ENCODE results near the gene GNA15. TPM values are rescaled to one million over a fixed set of nuclear protein-coding genes. Genes with fewer than 3 reads are reported as not detected.

GNA15 gene
- total RNA-seq, 1 experiment from 2014 or later = 0.22 TPM

GRCh38 chr19:3148503-3148902, 12.7 kb downstream of the GNA15 start:
- H3K36me3 Mint-ChIP-seq = no peaks in the 10 kb centered on the region
- H3K9me3 Mint-ChIP-seq = no peaks in the 10 kb centered on the region
- ATAC-seq (no peak), DNase-seq (ENCODE audit: low spot score) (no peak)
- peaks cover 3% of the 10 kb centered on the region; the same call in 1 of the 2 replicates for H3K4me1 Mint-ChIP-seq
- no peaks in the 10 kb centered on the region; the same call in 1 of the 2 replicates for H3K27me3 Mint-ChIP-seq (ENCODE audit: low read depth)
- POLR2A ChIA-PET = no interaction called here
- no peak overlapping the region for H3K4me3 Mint-ChIP-seq
- CTCF ChIA-PET = no interaction called here
- no peak for TF ChIP-seq SMAD4 (CRISPR knock-in tag; IDR thresholded peaks at IDR 0.05)
- no peak for TF ChIP-seq ZSCAN18 (CRISPR knock-in tag; IDR thresholded peaks at IDR 0.05)
- TF ChIP-seq EMX1 (CRISPR knock-in tag; IDR thresholded peaks at IDR 0.05) = no peak
- TF ChIP-seq ZNF423 (CRISPR knock-in tag; IDR thresholded peaks at IDR 0.05) = no peak
- no peak for TF ChIP-seq RELA (CRISPR knock-in tag; IDR thresholded peaks at IDR 0.05; ENCODE audit: borderline replicate concordance)
- TF ChIP-seq GTF2I (CRISPR knock-in tag; conservative IDR thresholded peaks at IDR 0.05) = no peak
- TF ChIP-seq NFE2L1 (CRISPR knock-in tag; IDR thresholded peaks at IDR 0.05) = no peak
- H3K27ac Mint-ChIP-seq = no peak overlapping the region

- Mint-ChIP-seq H3K36me3 (no peaks in the 10 kb centered on the region), H3K27me3 (ENCODE audit: low read depth) (no peaks in the 10 kb centered on the region; the same call in 1 of the 2 replicates), H3K9me3 (no peaks in the 10 kb centered on the region), H3K4me3 (no peak overlapping the region), H3K27ac (no peak overlapping the region; the same call in 1 of the 2 replicates), H3K4me1 (peaks cover 3% of the 10 kb centered on the region; the same call in 1 of the 2 replicates)
- TF ChIP-seq PREB (CRISPR knock-in tag; IDR thresholded peaks at IDR 0.05; ENCODE audit: borderline replicate concordance) = no peak
- TF ChIP-seq ZNF138 (CRISPR knock-in tag; conservative IDR thresholded peaks at IDR 0.05) = no peak
- TF ChIP-seq AFF4 (CRISPR knock-in tag; IDR thresholded peaks at IDR 0.05; ENCODE audit: borderline replicate concordance) = no peak
- no peak for TF ChIP-seq E2F4 (CRISPR knock-in tag; IDR thresholded peaks at IDR 0.05; ENCODE audit: borderline replicate concordance, low read depth)
- no peak for TF ChIP-seq TEAD4 (CRISPR knock-in tag; IDR thresholded peaks at IDR 0.05)
- TF ChIP-seq ATF3 (CRISPR knock-in tag; conservative IDR thresholded peaks at IDR 0.05) = no peak
- no peak for TF ChIP-seq GTF2I (CRISPR knock-in tag; conservative IDR thresholded peaks at IDR 0.05)
- TF ChIP-seq MAX (CRISPR knock-in tag; IDR thresholded peaks at IDR 0.05) = no peak
- ATAC-seq (no peak), DNase-seq (ENCODE audit: low spot score) (no peak)
- ChIA-PET CTCF (no interaction called here), POLR2A (no interaction called here)
Measured at GRCh38 chr19:3149089-3149488, 13.3 kb downstream of the GNA15 start.

Measured in WTC11 (cell line).